Activated naive CD8-positive, alpha-beta T cell (primary cell): ENCODE results near the gene DYRK2.

Source experiments
- H3K27ac Mint-ChIP-seq: one replicate; pipeline ENCODE4 v1.8.0; 2021; ENCODE audit warnings: mixed read lengths
- H3K27me3 Mint-ChIP-seq: one replicate; pipeline ENCODE4 v1.8.0; 2021; ENCODE audit warnings: mixed read lengths
- H3K36me3 Mint-ChIP-seq: one replicate; pipeline ENCODE4 v1.8.0; 2021; ENCODE audit warnings: mixed read lengths
- H3K4me1 Mint-ChIP-seq: one replicate; pipeline ENCODE4 v1.8.0; 2021; ENCODE audit warnings: low read depth, mixed read lengths
- H3K4me3 Mint-ChIP-seq: one replicate; pipeline ENCODE4 v1.8.0; 2021; ENCODE audit warnings: mild to moderate bottlenecking, mixed read lengths
- H3K9me3 Mint-ChIP-seq: one replicate; pipeline ENCODE4 v1.8.0; 2021; ENCODE audit warnings: low read depth, mixed read lengths

Gene DYRK2

GRCh38 chr12:67695974-67696373 lies 47.4 kb downstream of the DYRK2 start:
- no peak overlapping the region for H3K27ac Mint-ChIP-seq
- no peaks in the 10 kb centered on the region for H3K9me3 Mint-ChIP-seq
- H3K27me3 Mint-ChIP-seq = no peaks in the 10 kb centered on the region
- peaks cover 3% of the 10 kb centered on the region for H3K36me3 Mint-ChIP-seq
- no peak overlapping the region for H3K4me3 Mint-ChIP-seq
- H3K4me1 Mint-ChIP-seq = peaks cover 72% of the 10 kb centered on the region

- peak overlapping the region; percentile 10 for H3K27ac Mint-ChIP-seq
- peaks cover 76% of the 10 kb centered on the region for H3K4me1 Mint-ChIP-seq
- H3K4me3 Mint-ChIP-seq = peak overlapping the region; percentile 83
- H3K36me3 Mint-ChIP-seq = peaks cover 4% of the 10 kb centered on the region
- no peaks in the 10 kb centered on the region for H3K9me3 Mint-ChIP-seq
- no peaks in the 10 kb centered on the region for H3K27me3 Mint-ChIP-seq
These were observed 48.9 kb downstream of the DYRK2 start for GRCh38 chr12:67697443-67697842.

- Mint-ChIP-seq H3K9me3 (no peaks in the 10 kb centered on the region), H3K27me3 (no peaks in the 10 kb centered on the region), H3K4me3 (peak overlapping the region; percentile 83), H3K4me1 (peaks cover 78% of the 10 kb centered on the region), H3K27ac (peak overlapping the region; percentile 97), H3K36me3 (peaks cover 5% of the 10 kb centered on the region)
These were observed 49.4 kb downstream of the DYRK2 start for GRCh38 chr12:67697967-67698366.

- Mint-ChIP-seq H3K9me3 (no peaks in the 10 kb centered on the region), H3K27ac (peak overlapping the region; percentile 97), H3K4me3 (peak overlapping the region; percentile 83), H3K27me3 (no peaks in the 10 kb centered on the region), H3K36me3 (peaks cover 8% of the 10 kb centered on the region), H3K4me1 (peaks cover 82% of the 10 kb centered on the region)
These were observed 50.4 kb downstream of the DYRK2 start for GRCh38 chr12:67698672-67699581.

GRCh38 chr12:67701121-67701520 lies 52.6 kb downstream of the DYRK2 start:
- Mint-ChIP-seq H3K4me3 (no peak overlapping the region), H3K4me1 (peaks cover 71% of the 10 kb centered on the region), H3K27ac (no peak overlapping the region), H3K27me3 (no peaks in the 10 kb centered on the region), H3K36me3 (peaks cover 9% of the 10 kb centered on the region), H3K9me3 (no peaks in the 10 kb centered on the region)

GRCh38 chr12:67702136-67702535 lies 53.6 kb downstream of the DYRK2 start:
- no peaks in the 10 kb centered on the region for H3K27me3 Mint-ChIP-seq
- H3K36me3 Mint-ChIP-seq = peaks cover 9% of the 10 kb centered on the region
- H3K27ac Mint-ChIP-seq = no peak overlapping the region
- no peaks in the 10 kb centered on the region for H3K9me3 Mint-ChIP-seq
- peaks cover 63% of the 10 kb centered on the region for H3K4me1 Mint-ChIP-seq
- no peak overlapping the region for H3K4me3 Mint-ChIP-seq

- Mint-ChIP-seq H3K27me3 (no peaks in the 10 kb centered on the region), H3K36me3 (peaks cover 9% of the 10 kb centered on the region), H3K4me3 (no peak overlapping the region), H3K9me3 (no peaks in the 10 kb centered on the region), H3K4me1 (peaks cover 45% of the 10 kb centered on the region), H3K27ac (no peak overlapping the region)
These were observed 55.5 kb downstream of the DYRK2 start for GRCh38 chr12:67704071-67704470.

GRCh38 chr12:67705394-67706370 lies 57.1 kb downstream of the DYRK2 start:
- Mint-ChIP-seq H3K9me3 (no peaks in the 10 kb centered on the region), H3K27me3 (no peaks in the 10 kb centered on the region), H3K4me1 (peaks cover 30% of the 10 kb centered on the region), H3K4me3 (no peak overlapping the region), H3K36me3 (peaks cover 9% of the 10 kb centered on the region), H3K27ac (no peak overlapping the region)

- peaks cover 3% of the 10 kb centered on the region for H3K36me3 Mint-ChIP-seq
- no peak overlapping the region for H3K4me3 Mint-ChIP-seq
- H3K27me3 Mint-ChIP-seq = no peaks in the 10 kb centered on the region
- H3K27ac Mint-ChIP-seq = no peak overlapping the region
- H3K4me1 Mint-ChIP-seq = peaks cover 5% of the 10 kb centered on the region
- H3K9me3 Mint-ChIP-seq = no peaks in the 10 kb centered on the region
These were observed 60.9 kb downstream of the DYRK2 start for GRCh38 chr12:67709367-67709954.

GRCh38 chr12:67710582-67710981 lies 62.0 kb downstream of the DYRK2 start:
- Mint-ChIP-seq H3K36me3 (peaks cover 2% of the 10 kb centered on the region), H3K4me3 (no peak overlapping the region), H3K9me3 (no peaks in the 10 kb centered on the region), H3K27me3 (no peaks in the 10 kb centered on the region), H3K4me1 (no peaks in the 10 kb centered on the region), H3K27ac (no peak overlapping the region)

GRCh38 chr12:67712011-67712410 lies 63.5 kb downstream of the DYRK2 start:
- Mint-ChIP-seq H3K4me1 (no peaks in the 10 kb centered on the region), H3K27me3 (no peaks in the 10 kb centered on the region), H3K36me3 (peaks cover 2% of the 10 kb centered on the region), H3K27ac (no peak overlapping the region), H3K4me3 (no peak overlapping the region), H3K9me3 (no peaks in the 10 kb centered on the region)

- H3K36me3 Mint-ChIP-seq = peaks cover 2% of the 10 kb centered on the region
- no peak overlapping the region for H3K27ac Mint-ChIP-seq
- no peaks in the 10 kb centered on the region for H3K27me3 Mint-ChIP-seq
- H3K4me3 Mint-ChIP-seq = no peak overlapping the region
- no peaks in the 10 kb centered on the region for H3K4me1 Mint-ChIP-seq
- no peaks in the 10 kb centered on the region for H3K9me3 Mint-ChIP-seq
These were observed 66.1 kb downstream of the DYRK2 start for GRCh38 chr12:67714648-67715047.
